NOMO-1 treated with dmso at 0.1 percent for 144 hours (cell line): ENCODE results near the gene LRFN4.
"Not testable (repeated sequence)": the region's sequence is repeated elsewhere in the genome, so short reads cannot be mapped to it uniquely, and the experiment has no call there.

Experiments
- DNase-seq: peaks from one replicate; lab custom pipeline; 2025; ENCODE audit not compliant: unreplicated experiment; lab: John Stamatoyannopoulos, UW

LRFN4 gene

GRCh38 chr11:66856496-66857233 lies at the start of gene LRFN4:
TSS of gene LRFN4 (plus strand) at chr11:66857064. CDS start at chr11:66857745, 681 bp downstream.
- peak; percentile 85 for DNase-seq

- no peak for DNase-seq
Observed at GRCh38 chr11:66809592-66809991, 47.3 kb upstream of the LRFN4 start.

- DNase-seq, result no peak
Observed at GRCh38 chr11:66810576-66811185, 46.2 kb upstream of the LRFN4 start.

- DNase-seq, result no peak
Observed at GRCh38 chr11:66814678-66815077, 42.2 kb upstream of the LRFN4 start.

GRCh38 chr11:66815646-66816045 lies 41.2 kb upstream of the LRFN4 start:
- DNase-seq, result no peak

GRCh38 chr11:66818231-66818955 lies 38.5 kb upstream of the LRFN4 start:
- DNase-seq, result no peak

GRCh38 chr11:66820381-66820780 lies 36.5 kb upstream of the LRFN4 start:
- no peak for DNase-seq

- DNase-seq, result no peak
Observed at GRCh38 chr11:66820901-66821300, 36.0 kb upstream of the LRFN4 start.

- no peak for DNase-seq
Observed at GRCh38 chr11:66823700-66824099, 33.2 kb upstream of the LRFN4 start.

GRCh38 chr11:66824573-66824972 lies 32.3 kb upstream of the LRFN4 start:
- DNase-seq, result not testable (repeated sequence)

GRCh38 chr11:66834539-66834845 lies 22.4 kb upstream of the LRFN4 start:
- DNase-seq, result no peak

- DNase-seq, result no peak
Observed at GRCh38 chr11:66834943-66835342, 21.9 kb upstream of the LRFN4 start.

GRCh38 chr11:66835768-66836405 lies 21.0 kb upstream of the LRFN4 start:
- no peak for DNase-seq

- no peak for DNase-seq
Observed at GRCh38 chr11:66840317-66841091, 16.4 kb upstream of the LRFN4 start.

GRCh38 chr11:66841861-66842260 lies 15.0 kb upstream of the LRFN4 start:
- no peak for DNase-seq

GRCh38 chr11:66842501-66842895 lies 14.4 kb upstream of the LRFN4 start:
- DNase-seq, result no peak

GRCh38 chr11:66842896-66843775 lies 13.7 kb upstream of the LRFN4 start, which contains the start of gene RCE1:
TSS of gene RCE1 (plus strand) at chr11:66843441. CDS start at chr11:66843456, 15 bp downstream.
- DNase-seq, result peak; percentile 83

GRCh38 chr11:66843776-66844495 lies 12.9 kb upstream of the LRFN4 start:
- DNase-seq, result no peak

- no peak for DNase-seq
Observed at GRCh38 chr11:66844496-66845142, 12.2 kb upstream of the LRFN4 start.
